Measurements from ENCODE around the gene MREG. TPM values are rescaled to one million over a fixed set of nuclear protein-coding genes. Genes with fewer than 3 reads are reported as not detected.

The MREG gene, protein sequence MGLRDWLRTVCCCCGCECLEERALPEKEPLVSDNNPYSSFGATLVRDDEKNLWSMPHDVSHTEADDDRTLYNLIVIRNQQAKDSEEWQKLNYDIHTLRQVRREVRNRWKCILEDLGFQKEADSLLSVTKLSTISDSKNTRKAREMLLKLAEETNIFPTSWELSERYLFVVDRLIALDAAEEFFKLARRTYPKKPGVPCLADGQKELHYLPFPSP
- total RNA-seq: 8.1 TPM

GRCh38 chr2:216013080-216013909 lies at the start of gene MREG:
MREG (minus strand) TSS chr2:216013551; CDS start chr2:216013327, 224 bp downstream.
- DNase-seq: peak; percentile 62

- DNase-seq: no peak
Observed at GRCh38 chr2:216059233-216059834, 46.0 kb upstream of the MREG start.

- no peak for DNase-seq
Observed at GRCh38 chr2:216057688-216058193, 44.4 kb upstream of the MREG start.

GRCh38 chr2:216056739-216057138 lies 43.4 kb upstream of the MREG start:
- DNase-seq: no peak

GRCh38 chr2:216055680-216056079 lies 42.3 kb upstream of the MREG start:
- DNase-seq: no peak

DNA sequence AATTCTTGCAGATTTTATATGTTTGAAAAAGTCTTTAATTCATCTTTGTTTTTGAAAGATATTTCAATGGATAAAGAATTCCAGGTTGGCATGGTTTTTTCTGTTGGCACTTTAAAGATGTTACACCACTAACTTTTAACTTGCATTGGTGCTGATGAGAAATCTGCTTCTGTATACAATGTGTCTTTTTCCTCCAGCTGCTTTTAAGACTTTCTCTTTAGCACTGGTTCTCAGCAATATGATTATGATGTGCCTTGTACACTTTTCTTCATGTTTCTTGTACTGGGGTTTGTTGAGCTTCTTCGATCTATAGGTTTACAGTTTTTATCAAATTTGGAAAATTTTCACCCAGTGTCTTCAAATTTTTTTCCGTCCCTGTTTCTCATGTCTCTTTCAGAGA lies 39.1 kb upstream of the MREG start:
- no peak for DNase-seq

GRCh38 chr2:216051350-216051749 lies 38.0 kb upstream of the MREG start:
- no peak for DNase-seq

GRCh38 chr2:216049452-216049851 lies 36.1 kb upstream of the MREG start:
- no peak for DNase-seq

GRCh38 chr2:216047397-216047796 lies 34.0 kb upstream of the MREG start:
- peak; percentile 66 for DNase-seq

- no peak for DNase-seq
Observed at GRCh38 chr2:216044883-216045486, 31.6 kb upstream of the MREG start.

- no peak for DNase-seq
Observed at GRCh38 chr2:216043949-216044348, 30.6 kb upstream of the MREG start.

GRCh38 chr2:216041438-216041837 lies 28.1 kb upstream of the MREG start:
- no peak for DNase-seq

GRCh38 chr2:216039918-216040317 lies 26.6 kb upstream of the MREG start:
- DNase-seq: no peak

DNA sequence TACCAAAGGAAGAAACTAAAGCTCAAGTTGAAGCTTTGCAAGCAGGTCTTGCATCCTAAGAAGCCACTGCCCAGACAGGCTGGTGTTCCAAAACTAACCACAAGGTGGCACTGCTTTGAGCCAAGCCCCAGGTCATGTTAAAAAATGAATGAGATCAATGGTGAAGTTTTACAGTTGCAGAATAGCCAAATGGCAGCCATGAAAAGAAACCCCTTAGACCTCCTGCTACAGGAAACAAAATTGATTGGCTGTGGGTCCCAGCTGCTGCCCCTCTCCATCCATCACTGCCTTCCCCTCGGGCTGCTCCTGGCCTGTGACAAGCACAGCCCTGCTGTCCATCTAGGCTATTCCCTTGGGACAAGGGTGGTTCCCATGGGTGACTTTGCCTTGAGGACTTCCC lies 20.7 kb upstream of the MREG start:
- DNase-seq: peak; percentile 24

- no peak for DNase-seq
Observed at GRCh38 chr2:216033403-216033802, 20.1 kb upstream of the MREG start.

DNA sequence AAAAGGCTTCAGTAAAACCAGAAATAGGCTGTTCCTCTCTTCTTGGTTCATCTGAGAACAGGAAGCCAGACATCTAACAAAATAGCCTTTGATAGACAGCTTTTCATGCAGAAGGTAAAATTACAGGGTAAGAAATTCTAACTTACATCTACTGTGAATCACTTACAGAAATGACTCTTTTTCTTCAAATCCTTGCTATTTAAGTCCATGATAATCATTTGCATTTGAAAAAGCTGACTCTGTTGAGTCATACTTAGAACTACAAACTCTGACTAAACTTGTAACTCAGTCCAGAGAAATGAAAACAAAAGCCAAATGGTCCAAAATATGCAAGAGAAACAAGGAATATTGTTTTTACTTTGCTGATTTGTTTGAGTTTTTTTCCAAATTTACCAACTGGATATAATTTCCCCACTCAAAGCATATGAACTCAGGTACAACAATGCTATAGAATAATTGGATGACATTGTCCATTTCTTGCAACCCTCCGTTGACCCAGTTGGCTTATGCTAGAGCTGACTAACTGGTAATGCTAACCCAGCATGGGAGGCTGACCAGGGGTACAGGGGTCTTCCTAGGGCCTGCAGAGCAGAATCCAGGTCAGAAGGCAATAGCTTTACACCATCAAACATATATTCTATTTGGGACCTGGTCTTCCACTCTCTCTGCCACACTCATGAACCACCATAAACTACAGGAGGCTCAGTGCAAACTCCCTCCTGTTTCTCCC lies 18.8 kb upstream of the MREG start:
- DNase-seq: no peak

DNA sequence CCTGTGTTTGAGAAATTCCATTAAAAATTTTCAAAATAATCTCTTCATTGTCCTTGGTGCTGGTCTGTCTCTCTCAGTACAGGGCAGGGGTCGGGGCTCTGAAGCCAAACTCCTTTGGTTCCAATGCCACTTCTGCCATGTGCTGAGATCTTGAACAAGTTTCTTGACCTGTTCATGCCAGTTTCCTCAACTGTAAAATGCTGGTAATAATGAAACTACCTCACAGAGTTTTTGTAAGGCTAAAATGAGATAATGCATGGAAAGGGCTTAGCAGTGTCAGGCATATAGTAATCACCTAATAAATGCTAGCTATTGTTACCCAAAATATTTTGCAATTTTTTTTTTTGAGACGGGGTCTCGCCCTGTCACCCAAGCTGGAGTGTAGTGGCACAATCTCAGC lies 16.9 kb upstream of the MREG start:
- DNase-seq: no peak

DNA sequence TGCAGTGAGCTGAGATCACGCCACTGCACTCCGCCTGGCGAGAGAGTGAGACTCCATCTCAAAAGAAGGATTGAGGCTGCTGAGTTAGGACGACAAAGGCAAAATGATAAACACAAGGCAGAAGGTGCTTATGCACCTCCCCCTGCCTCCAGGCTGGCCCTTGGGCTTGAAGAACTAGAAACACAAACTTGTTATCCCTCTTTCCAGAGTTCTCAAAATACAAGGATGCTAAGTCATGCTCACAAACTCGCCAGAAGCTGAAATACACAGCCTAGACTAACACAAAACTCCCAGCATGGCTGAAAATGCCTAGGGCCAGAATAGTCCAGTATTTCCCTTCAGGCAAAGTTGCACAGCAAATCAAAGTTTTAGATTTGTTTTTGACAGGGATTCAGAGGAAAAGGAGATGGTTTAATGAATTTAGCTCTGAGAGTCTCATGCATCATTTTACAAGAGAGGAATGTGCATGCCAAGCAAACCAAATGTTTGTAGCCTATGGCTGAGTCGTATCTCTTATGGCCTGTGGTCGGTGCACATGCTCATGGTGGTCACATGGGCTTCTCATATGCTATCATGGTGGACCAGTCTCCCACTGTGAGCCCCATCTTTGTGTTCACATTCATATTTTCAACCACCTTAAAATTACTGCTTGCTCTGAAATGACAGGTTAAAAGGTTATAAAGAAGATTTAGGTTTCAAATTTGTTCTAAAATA lies 16.2 kb upstream of the MREG start:
- DNase-seq: no peak

DNA sequence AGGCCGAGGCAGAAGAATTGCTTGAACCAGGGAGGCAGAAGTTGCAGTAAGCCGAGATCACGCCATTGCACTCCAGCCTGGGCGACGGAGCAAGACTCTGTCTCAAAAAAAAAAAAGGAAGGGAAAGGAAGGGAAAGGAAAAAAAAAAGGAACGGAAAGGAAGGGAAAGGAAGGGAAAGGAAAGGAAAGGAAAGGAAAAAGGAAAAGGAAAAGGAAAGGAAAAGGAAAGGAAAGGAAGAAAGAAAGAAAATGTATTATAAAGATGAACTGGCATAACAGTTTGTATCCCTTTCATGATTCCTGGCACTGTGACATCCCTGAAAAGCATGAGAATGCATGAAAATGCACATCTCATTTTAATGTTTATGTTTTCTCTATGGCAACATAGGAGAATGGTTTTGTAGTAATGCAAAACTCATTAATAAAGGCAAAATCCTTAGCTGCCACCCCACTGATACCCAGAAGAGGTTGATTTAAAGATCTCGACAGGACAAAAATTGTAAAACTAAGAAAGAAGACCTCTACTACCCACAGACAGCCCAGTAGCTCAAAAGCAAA lies 11.5 kb upstream of the MREG start:
- no peak for DNase-seq

DNA sequence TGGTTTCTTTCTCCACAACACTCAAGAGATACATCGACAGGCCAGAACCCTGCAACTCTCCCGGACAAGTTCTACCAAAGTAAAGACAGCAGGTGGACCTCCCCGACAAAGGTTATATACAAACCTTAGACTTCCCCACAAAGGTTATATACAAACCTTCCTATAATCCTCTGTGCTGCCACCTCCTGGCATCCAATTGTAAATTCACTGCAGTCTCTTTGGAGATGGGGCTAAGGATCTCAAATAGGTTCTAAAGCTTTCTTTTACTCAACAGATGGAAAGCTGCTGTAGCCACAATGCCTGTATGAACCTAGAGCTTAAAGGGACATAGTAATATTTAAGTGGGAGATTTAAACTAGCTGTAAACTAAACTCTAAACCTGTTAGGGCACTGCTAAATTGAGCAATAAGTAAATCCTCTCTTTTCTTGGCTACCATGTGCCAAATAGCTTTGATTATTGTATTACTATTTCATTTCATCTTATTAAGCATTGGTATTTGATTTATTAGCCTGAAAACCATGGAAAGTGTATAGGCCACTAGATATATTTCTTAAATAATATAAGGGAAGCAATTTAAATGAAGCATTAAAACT lies 9.8 kb upstream of the MREG start:
- peak; percentile 25 for DNase-seq
